ENCODE results near the gene SMAD3.

GRCh38 chr15:67142767-67143100 lies 77.3 kb downstream of the SMAD3 start:
- TF ChIP-seq EZH2phosphoT487 (IDR thresholded peaks at IDR 0.05) = no peak
- TF ChIP-seq CTCF (IDR thresholded peaks at IDR 0.05) = no peak
